Stimulated activated CD4-positive, alpha-beta T cell treated with anti-CD3 and anti-CD28 coated beads, TNF-alpha, amount 100 ng/mL, for 4 hours (primary cell): ENCODE results near the gene HNRNPUL2.

Experiments used
- DNase-seq, 3 experiments: peaks; one replicate each; pipeline ENCODE4 v3.0.0-alpha.2; 2020; ENCODE audit warnings: low read depth in 3 of 3

Gene HNRNPUL2

GRCh38 chr11:62726915-62727164 lies 417 bp downstream of the HNRNPUL2 start:
- no peak for DNase-seq

GRCh38 chr11:62726156-62726914 lies 922 bp downstream of the HNRNPUL2 start:
- no peak for DNase-seq

GRCh38 chr11:62725646-62726045 lies 1.6 kb downstream of the HNRNPUL2 start:
- DNase-seq, result no peak

- DNase-seq, result no peak
Measured at GRCh38 chr11:62724171-62724570, 3.1 kb downstream of the HNRNPUL2 start.

GRCh38 chr11:62721994-62722393 lies 5.3 kb downstream of the HNRNPUL2 start:
- DNase-seq, result no peak

GRCh38 chr11:62719302-62719978 lies 7.8 kb downstream of the HNRNPUL2 start:
- no peak for DNase-seq

GRCh38 chr11:62716816-62717215 lies 10.4 kb downstream of the HNRNPUL2 start:
- no peak for DNase-seq

- no peak for DNase-seq
Measured at GRCh38 chr11:62716206-62716605, 11.1 kb downstream of the HNRNPUL2 start.

- no peak for DNase-seq
Measured at GRCh38 chr11:62715150-62716130, 11.8 kb downstream of the HNRNPUL2 start.

- no peak for DNase-seq
Measured at GRCh38 chr11:62713343-62713742, 13.9 kb downstream of the HNRNPUL2 start.

GRCh38 chr11:62712861-62713260 lies 14.4 kb downstream of the HNRNPUL2 start:
- DNase-seq, result no peak

- DNase-seq, result no peak
Measured at GRCh38 chr11:62712276-62712812, 14.9 kb downstream of the HNRNPUL2 start.

- DNase-seq, result no peak
Measured at GRCh38 chr11:62710001-62710345, 17.3 kb downstream of the HNRNPUL2 start.

- peak; percentile 85 to 95 (median 93) for DNase-seq
Measured at GRCh38 chr11:62709247-62710000, 17.8 kb downstream of the HNRNPUL2 start.

- peak in 1 of 3 experiments; percentile 17 for DNase-seq
Measured at GRCh38 chr11:62708793-62709192, 18.5 kb downstream of the HNRNPUL2 start.

GRCh38 chr11:62708392-62708791 lies 18.9 kb downstream of the HNRNPUL2 start:
- DNase-seq, result no peak

- no peak for DNase-seq
Measured at GRCh38 chr11:62707277-62707861, 19.9 kb downstream of the HNRNPUL2 start, which contains the start of the genes BSCL2 and GNG3. Gene BSCL2 (minus strand): TSS chr11:62707424. CDS start chr11:62707195, 229 bp downstream. Gene GNG3 (plus strand): TSS chr11:62707676. CDS start chr11:62708296, 620 bp downstream.

- DNase-seq, result no peak
Measured at GRCh38 chr11:62706850-62707247, 20.4 kb downstream of the HNRNPUL2 start.

GRCh38 chr11:62705880-62706849 lies 21.1 kb downstream of the HNRNPUL2 start:
- DNase-seq, result peak; percentile 90 to 92 (median 90)

- no peak for DNase-seq
Measured at GRCh38 chr11:62705413-62705812, 21.8 kb downstream of the HNRNPUL2 start.
